DMS153 (cell line): Measurements from ENCODE around the gene CYP27A1.
"Not testable (repeated sequence)": the region's sequence is repeated elsewhere in the genome, so short reads cannot be mapped to it uniquely, and the experiment has no call there.

ENCODE experiments used
- DNase-seq: peaks from one replicate; lab custom pipeline; 2025; lab: John Stamatoyannopoulos, UW

CYP27A1 gene

DNA sequence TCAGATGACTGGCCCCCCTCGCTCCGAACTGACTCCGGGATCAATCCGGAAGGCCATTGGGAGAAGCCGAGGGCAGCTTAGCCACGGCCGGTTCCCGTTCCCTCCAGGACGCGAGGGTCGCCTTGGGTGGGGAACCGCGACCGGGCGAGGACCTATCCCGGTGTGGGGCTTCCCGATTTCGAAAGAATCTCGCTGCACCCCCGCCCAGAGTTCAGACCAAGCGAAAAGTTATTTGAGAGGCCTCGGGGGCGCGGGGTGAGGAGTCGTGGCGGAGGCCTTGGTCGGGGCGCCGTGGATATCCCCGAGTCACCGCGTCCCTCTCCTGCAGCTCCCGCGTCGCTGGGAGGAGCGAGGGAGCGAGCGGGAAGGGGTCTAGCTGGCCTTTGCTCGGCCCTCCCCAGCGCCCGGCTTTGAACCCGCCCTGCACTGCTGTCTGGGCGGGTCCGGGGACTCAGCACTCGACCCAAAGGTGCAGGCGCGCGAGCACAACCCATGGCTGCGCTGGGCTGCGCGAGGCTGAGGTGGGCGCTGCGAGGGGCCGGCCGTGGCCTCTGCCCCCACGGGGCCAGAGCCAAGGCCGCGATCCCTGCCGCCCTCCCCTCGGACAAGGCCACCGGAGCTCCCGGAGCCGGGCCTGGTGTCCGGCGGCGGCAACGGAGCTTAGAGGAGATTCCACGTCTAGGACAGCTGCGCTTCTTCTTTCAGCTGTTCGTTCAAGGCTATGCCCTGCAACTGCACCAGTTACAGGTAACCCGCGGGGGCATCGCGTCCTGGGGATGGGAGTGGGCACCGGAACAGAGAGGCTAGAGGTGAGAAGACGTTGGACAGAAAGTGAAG, at the start of gene CYP27A1:
Gene CYP27A1, plus strand, starts transcription at position 457 of the 837 bp plus-strand sequence. Its CDS starts 36 bp downstream, at position 493.
- DNase-seq, result no peak

DNA sequence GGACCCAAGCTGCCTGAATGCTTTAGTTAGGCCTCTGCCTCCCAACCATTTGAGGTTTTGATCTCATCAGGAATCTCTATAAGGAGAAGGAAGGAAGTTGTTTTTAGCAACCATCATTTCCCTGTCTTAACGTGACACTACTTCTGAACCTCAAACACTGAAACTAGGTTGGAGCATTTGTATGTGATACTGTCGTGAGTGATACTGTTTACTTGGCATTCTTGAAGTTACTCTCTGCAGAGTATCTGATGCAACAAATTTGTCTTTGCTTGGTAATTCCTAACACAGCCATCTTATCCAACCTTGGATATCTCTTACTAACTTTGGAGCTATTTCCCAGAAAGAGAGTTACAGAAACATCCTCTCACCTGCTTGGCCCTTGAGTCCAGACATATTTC, 49.2 kb upstream of the CYP27A1 start:
- no peak for DNase-seq

DNA sequence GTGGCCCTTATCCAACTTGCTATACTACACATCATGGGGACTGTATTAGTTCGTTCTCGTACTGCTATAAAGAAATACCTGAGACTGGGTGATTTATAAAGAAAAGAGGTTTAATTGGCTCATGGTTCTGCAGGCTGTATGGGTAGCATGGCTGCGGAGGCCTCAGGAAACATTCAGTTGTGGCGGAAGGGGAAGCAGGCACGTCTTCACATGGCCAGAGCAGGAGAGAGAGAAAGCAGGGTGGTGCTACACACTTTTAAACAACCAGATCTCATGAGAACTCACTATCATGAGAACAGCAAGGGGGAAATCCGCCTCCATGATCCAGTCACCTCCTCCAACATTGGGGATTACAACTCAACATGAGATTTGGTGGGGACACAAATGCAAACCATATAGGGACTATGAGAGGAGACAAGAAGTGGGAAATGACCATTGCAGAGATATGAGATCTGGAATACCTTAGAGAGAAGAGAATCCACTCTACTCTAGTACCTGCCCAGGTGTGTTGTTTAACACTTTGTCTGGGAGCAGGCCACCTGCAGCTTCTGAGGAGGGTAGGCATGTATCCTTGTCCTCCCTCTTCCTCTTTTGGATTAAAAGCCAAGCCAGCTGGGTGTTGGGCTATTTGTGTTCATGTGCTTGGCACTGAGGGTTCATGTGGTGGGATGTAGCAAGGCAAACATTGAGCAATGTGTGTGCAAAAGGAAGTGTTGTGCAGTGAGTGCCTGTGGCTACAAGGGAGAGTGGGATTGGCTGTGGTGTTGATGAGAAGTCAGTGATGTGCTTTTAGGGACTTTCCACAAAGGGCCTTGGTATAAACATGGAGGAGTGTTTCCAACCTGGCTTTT, 48.6 kb upstream of the CYP27A1 start:
- no peak for DNase-seq

DNA sequence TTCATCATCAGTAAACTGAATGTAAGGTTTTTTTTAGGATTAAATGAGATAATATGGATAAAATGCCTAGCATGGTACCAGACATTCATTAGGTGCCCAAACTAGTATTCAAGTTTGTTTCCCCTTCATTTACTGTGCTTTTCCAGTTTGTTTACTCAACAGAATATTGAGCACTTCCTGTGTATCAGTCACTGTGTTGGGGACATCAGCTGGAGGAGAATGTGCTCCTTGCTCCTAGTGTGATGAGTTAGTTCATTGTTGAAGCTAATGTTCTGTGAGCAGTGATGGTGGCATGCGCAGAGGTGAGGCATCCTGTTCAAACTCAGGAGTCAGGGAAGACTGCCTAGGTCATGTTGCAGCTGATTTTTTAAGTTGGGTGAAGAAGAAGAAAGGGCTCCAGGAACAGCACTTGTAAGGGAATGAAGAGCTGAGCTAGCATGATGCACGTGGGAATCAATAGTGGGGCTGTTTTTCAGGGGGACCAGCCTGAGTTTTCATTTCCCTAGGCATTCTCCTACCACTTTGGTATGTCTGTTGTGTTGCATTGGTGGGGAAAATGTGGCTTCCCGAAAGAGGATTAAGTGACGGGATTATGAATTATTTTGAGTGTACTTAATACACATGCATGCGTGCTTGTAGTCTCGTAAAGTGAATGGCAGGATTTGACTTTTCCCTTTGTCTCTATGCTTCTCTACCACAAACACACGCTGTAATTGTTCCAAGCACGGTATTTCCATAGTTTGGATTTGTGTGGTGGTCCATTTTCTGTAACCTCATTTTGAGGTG, 47.6 kb upstream of the CYP27A1 start:
- DNase-seq, result no peak

DNA sequence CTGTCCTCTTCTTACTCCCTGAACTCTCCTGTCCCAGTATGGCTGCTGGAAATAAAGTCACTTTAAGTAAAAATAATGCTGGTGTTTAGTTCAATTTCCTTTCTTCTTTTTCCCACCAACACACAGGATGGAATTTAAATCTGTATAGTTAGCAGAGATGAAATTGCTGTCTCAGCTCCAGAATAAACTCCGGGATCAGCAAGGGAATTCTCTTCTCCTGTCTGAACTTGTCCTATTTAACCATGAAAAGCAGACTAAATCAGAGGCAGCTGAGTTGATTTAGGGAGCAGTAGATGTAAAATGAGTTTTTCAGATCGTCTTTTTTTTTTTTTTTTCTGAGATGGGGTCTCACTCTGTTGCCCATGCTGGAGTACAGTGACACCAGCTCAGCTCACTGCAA, 45.4 kb upstream of the CYP27A1 start:
- DNase-seq, result no peak

DNA sequence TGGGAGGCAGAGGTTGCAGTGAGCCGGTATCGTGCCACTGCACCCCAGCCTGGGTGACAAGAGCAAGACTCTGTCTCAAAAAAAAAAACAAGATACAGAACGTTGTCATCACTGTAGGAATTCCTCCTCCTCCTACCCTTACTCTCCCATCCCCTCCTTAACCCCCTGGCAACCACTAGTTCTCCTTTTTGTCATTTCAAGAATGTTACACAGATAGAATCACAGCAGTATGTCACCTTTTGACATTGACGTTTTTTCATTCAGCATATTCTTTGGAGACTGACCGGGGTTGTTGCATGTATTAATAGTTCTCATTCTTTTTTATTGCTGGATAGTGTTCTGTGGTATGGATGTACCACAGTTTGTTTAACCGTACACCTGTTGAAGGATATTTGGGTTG, 38.9 kb upstream of the CYP27A1 start:
- no peak for DNase-seq

DNA sequence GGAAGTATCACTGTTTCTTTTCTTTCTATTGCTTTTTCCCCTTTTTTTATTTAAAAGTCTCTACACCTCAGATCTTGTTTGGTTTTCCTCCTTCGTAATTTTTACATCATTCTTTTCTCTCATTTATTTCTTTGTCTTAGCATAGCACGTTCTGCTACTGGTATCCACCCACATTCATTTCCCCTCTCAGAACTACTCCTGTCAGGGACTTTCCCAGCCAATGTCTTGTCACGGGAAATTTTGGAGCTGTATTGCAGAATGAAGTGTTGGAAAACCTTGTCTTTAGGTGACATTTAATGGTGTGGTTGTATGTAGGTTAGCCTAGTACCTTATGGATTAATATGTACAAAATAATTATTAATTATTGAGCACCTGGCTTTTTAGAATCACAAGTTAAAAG, 37.3 kb upstream of the CYP27A1 start:
- no peak for DNase-seq

DNA sequence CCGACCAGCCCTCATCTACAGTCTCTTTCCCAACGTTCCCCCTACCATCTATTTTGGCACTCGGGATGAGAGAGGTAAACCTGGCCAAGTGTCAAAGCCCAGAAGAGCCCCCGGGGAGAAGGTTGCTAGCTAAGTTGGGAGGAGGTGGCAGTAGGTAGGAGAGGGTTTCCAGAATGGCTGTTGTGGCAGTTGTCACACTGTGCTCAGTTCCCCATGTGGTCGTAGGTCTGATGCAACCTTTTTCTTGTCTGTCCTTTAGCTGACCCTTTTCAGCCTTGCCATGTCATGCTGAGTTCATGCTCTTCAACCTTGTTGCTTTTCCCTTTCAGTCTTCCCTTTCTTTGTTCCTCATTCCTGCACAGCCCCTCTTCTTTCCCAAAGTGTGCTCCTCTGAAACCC, 36.8 kb upstream of the CYP27A1 start:
- DNase-seq, result no peak

DNA sequence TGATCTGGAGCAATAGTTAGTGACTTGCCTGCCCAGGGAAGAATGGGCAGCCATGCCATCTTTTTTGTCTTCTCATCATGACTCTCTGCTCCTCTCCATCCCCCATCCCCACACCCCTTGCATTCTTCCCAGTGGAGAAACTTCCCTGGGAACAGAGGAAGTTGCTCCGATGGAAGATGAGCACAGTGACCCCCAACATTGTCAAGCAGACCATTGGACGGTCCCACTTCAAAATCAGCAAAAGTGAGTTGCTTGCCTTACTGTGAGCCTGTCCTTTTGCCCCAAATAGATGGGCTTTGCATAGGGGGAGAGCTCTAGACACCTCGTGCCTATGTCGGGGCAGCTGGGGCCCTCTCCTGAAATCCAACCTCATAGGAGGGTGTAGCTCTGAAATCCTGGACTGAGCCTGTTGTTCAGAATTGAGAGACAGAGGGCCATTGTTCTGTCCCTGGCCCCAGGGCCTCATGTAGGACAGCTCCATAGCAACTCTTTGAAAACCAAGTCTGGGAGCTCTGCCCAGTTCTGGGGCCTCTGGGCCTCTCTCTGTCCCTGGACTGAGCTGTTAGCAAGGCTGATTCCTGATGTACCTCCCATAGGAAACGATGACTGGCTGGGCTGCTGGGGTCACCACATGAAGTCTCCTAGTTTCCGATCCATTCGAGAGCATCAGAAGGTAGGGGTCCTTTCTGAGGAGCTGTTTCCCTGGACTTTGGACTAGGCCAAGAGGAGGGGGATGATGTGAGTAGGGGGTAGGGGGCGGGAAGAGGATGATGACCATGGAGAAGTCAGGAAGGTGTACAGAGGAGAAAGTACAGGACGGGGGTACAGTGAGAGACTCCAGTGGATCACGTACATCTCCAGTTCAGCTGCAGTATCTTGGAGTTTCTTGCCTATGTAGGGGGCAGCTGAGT, 36.1 kb upstream of the CYP27A1 start:
- no peak for DNase-seq

DNA sequence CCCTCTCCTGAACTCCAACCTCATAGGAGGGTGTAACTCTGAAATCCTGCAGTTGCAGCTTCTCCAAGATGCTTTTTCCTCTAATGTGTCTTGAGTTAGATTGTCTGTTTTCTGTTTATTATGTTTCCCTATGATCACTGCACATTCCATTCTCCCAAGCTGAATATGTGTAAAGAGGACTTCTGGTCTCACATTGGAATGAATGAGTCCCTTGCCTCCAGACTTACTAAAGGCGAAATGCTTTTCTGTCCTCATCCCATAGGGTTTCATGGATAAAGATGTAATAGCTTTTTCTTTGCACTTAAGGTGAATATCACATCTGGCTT, 35.5 kb upstream of the CYP27A1 start:
- DNase-seq, result no peak

DNA sequence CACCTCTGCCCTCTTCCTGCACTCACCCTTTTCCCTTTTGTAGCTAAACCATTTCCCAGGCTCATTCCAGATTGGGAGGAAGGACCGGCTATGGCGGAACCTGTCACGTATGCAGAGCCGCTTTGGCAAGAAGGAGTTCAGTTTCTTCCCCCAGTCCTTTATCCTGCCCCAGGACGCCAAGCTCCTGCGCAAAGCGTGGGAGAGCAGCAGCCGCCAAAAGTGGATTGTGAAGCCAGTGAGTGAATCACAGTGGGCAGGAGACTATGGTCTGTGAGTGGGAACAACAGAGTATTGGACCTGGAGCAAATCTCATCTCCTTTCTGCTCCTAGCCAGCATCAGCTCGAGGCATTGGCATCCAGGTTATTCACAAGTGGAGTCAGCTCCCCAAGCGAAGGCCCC, 35.0 kb upstream of the CYP27A1 start:
- DNase-seq, result no peak

DNA sequence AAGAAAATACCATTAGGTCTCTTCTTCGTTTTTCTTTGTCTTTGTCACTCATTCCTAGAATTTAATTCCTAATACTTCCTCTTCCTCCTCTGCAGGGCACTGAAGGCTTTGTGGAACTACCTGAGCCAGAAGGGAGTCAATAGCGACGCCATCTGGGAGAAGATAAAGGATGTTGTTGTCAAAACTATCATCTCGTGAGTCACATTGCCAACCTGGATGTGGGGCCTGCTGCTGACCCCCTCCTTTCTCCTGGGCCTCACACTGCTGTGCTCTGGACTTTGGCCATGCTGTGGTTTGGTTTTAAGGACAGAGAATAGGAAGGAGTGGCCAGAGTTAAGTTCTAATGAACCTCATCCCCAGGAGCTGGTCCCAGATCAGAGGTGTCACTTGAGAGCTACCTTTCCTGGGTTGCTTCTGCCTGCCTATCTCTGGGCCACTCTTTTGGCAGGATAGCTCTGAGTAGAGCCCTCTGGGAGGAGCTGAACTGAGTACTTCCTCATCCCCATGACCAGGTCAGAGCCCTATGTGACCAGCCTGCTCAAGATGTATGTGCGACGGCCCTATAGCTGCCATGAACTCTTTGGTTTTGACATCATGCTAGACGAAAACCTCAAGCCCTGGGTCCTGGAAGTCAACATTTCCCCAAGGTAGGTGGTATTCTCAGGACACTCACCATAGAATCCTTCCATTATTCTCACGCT, 33.1 kb upstream of the CYP27A1 start:
- no peak for DNase-seq

DNA sequence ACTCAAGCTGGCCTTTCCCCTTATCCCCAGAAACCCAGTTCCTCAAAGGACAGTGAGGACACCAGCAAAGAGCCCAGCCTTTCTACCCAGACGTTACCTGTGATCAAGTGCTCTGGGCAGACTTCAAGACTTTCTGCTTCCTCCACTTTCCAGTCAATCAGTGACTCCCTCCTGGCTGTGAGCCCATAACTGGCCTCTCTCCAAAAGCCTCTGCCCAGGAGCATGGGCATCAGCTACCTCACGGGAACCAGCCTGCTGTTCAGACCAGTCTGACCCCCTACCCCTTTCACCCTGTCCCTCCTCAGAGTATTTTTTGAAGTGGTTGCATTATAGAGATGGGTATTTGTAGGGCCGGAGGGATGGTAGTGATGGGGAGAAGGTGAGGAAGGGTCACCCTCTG, 27.7 kb upstream of the CYP27A1 start:
- DNase-seq, result no peak

DNA sequence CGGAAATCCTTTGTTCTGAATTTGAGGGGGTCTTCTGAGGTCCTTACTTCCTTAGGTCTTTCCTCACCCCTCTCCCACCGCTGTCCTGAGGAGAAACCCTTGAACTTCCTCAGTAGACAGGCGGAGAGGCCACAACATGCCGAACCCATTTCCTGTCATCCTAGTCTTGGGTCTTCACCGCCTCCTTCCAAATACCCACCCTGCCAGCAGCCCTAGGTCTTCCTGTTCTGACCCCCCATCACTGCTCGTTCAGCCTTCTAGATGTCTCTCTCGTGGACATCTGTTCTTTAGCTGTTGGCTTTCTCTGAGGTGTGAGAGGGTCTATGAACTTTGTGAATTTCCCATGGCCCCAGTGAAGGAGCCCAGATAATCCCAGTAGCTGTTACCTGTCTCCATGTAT, 27.2 kb upstream of the CYP27A1 start:
- DNase-seq, result no peak

DNA sequence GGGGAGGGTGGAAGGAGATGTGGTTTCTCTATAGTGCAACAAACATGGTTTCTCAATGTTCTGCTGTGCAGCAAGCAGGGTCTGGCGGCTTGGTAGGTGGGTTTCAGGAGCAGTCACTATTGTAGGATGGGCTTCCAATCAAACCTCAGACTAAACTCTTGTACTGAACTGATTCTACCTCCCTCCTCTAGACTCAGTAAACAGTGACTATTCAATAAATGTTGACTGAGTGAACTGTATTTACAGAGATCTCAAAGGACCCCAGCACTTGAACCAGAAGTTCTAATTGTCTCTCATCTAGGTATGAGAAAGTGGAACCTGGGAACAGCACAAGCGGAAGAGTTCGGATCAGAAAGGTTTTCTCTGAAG, 26.8 kb upstream of the CYP27A1 start:
- DNase-seq, result no peak

DNA sequence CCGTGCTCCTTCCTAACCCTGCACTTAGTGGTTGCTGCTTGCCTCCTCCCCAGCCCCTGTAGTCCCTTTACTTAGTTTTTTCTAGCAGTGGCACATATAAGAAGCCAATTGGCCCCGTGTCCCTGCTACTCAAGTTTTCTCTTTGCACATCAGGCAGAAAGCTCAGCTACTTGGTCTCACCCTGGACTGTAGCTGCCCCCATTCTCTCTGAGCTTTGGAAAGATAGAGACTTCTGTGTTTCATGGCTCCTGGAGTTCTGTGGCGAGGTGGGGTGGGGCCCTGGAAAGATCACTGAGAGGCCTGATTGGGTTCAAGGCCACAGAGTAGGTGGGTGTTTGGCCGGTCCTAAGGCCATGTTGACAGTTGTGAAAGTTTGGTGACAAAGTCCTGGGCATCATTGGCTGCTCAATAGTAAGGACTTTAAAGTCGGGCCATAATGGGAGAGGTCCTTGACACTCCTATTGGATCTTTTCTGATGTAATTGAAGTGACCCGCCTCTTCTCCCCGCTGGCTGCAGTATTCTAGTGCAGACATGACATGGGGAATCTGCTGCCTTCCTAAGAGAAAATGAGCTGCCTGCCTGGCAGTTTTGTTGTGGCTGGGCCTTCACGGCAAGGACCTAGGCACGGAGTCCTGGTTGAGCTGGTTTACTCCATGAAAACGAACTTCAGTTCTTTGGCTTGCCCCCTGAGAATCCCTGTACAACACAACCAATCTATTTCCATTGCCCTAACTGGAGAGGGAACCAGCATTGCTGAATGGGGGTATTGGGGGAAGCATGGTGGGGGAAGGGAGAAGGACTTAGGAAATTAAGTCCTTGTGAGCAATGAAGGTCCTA, 26.2 kb upstream of the CYP27A1 start:
- DNase-seq, result no peak

DNA sequence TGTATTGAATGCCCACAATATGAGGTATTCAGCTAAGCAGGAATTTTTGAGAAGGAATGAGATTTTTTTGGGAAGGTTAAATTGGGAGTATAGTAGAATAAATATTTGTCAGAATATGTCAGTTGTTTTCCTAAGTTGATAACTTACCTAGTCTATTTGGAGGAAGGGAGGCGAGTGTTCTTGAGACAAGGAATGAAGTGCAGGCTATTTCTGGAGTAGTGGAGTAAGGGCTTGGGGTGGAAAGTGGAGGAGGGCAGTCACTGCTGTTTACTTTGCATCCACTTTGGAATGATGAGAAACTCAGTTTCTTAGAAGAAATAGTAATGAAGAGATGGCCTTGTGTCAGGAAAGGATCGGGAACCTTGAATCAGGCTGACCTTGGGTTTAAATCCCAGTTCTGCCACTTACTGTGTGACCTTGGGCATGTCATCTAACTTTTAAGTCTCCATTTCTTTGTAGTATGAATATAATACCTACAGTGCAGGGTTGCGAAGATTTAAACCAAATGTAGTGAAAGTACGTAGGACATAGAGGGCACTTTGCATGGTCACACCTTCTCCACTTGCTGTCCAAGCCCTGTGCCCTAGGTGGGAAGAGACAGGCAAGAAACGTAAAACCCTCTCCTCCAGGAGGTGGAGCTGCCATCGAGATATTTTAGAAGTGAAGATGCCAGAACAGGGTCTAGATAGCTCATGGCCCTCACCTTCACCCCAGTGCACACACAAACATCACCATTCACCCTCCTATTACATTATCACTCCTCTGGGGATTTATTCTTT, 25.2 kb upstream of the CYP27A1 start:
- DNase-seq, result no peak

DNA sequence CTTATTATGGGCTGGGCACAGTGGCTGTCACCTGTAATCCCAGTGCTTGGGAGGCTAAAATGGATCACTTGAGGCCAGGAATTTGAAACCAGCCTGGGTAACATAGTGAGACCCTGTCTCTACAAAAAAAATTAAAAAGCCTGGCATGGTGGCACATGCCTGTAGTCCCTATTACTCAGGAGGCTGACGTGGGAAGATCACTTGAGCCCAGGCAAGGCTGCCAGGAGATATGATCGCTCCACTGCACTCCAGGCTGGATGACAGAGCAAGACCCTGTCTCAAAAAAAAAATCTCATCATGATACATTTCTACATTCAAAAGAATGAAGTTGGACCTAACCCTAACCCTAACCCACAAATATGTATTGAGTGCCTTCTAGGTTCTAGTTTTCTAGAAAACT, 20.2 kb upstream of the CYP27A1 start:
- no peak for DNase-seq

DNA sequence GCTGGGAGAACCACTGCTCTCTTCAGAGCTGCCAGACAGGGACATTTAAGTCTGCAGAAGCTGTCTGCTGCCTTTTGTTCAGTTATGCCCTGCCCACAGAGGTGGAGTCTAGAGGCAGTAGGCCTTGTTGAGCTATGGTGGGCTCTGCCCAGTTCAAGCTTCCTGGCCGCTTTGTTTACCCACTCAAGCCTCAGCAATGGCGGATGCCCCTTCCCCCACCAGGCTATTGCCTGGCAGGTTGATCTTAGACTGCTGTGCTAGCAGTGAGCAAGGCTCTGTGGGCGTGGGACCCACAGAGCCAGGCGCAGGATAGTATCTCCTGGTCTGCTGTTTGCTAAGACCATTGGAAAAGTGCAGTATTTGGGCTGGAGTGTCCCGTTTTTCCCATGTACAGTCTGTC, 9.2 kb upstream of the CYP27A1 start:
- DNase-seq, result not testable (repeated sequence)
